GM18517 (cell line): ENCODE results near the gene VIPR1.

Experiments used
- ATAC-seq: cut with Tn5 transposase; IDR thresholded peaks from one replicate; pipeline ENCODE4 v1.9.1; 2021; ENCODE audit warnings: mild to moderate bottlenecking, moderate library complexity; ENCODE audit not compliant: unreplicated experiment

Gene VIPR1

GRCh38 chr3:42502429-42503250 lies at the start of gene VIPR1:
Gene VIPR1 (plus strand): TSS chr3:42502643. CDS start chr3:42502736, 93 bp downstream.
- ATAC-seq = peak; percentile 88

- no peak for ATAC-seq
These were observed 46.2 kb upstream of the VIPR1 start for GRCh38 chr3:42456211-42456610.

- ATAC-seq = no peak
These were observed 43.3 kb upstream of the VIPR1 start for GRCh38 chr3:42459151-42459550.

- no peak for ATAC-seq
These were observed 40.7 kb upstream of the VIPR1 start for GRCh38 chr3:42461762-42462161.

- no peak for ATAC-seq
These were observed 39.4 kb upstream of the VIPR1 start for GRCh38 chr3:42463093-42463492.

GRCh38 chr3:42468111-42468510 lies 34.3 kb upstream of the VIPR1 start:
- no peak for ATAC-seq

GRCh38 chr3:42472555-42472954 lies 29.9 kb upstream of the VIPR1 start:
- ATAC-seq = no peak

- no peak for ATAC-seq
These were observed 29.1 kb upstream of the VIPR1 start for GRCh38 chr3:42473083-42473932.

GRCh38 chr3:42476225-42477125 lies 26.0 kb upstream of the VIPR1 start:
- ATAC-seq = no peak

- ATAC-seq = no peak
These were observed 24.7 kb upstream of the VIPR1 start for GRCh38 chr3:42477696-42478095.

- ATAC-seq = no peak
These were observed 23.6 kb upstream of the VIPR1 start for GRCh38 chr3:42478830-42479229.

- ATAC-seq = no peak
These were observed 15.5 kb upstream of the VIPR1 start for GRCh38 chr3:42486814-42487565.

- no peak for ATAC-seq
These were observed 13.8 kb upstream of the VIPR1 start for GRCh38 chr3:42488687-42489086.

- no peak for ATAC-seq
These were observed 13.1 kb upstream of the VIPR1 start for GRCh38 chr3:42489116-42489936.

- peak; percentile 5 for ATAC-seq
These were observed 12.6 kb upstream of the VIPR1 start for GRCh38 chr3:42489937-42490227.

GRCh38 chr3:42490243-42490642 lies 12.2 kb upstream of the VIPR1 start:
- peak; percentile 98 for ATAC-seq

GRCh38 chr3:42491881-42492507 lies 10.4 kb upstream of the VIPR1 start:
- no peak for ATAC-seq

GRCh38 chr3:42492508-42493080 lies 9.8 kb upstream of the VIPR1 start:
- ATAC-seq = no peak
